Measurements from ENCODE around the gene NKAIN2.

The NKAIN2 gene

DNA sequence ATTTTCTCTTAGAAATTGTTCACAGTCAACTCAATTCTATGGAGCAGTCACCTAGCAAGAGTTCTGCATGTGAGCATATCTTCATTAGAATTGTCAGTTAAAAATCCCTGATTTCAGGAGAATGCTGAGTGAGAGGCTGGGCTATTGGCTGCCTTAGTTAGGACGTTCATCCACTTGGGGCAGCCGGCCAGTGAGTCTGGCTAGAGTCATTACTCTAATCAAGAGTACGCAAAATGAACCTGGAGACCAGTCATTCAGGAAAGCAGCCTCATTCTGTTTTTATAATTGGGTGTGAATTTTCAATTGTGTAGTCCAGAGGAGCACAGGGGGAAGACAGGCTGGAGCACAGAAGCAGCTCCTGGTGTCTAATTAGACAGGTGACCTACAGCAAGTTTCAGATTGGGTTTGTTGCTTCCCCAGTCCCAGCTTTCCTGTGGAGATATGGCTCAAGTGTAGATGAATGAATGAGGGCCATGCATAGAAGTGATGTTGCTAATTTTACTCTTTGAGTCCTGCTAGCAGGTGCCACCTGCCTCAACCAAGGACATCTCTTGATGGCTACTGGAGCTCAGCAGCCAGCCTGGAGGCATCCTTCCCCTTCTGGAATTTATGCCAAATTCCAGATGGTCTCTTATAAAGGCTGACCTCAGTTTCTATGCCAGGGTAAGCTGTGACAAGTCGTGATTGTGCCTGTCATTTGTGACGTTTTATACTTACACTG lies 265.7 kb downstream of the NKAIN2 start:
- H3K79me2 ChIP-seq (ENCODE audit: insufficient read depth, low read length) = no peaks in the 10 kb centered on the region
- H3K9me2 ChIP-seq (replicated peaks; ENCODE audit: insufficient read depth, low read length) = no peaks in the 10 kb centered on the region
- no peak overlapping the region for H3K4me3 ChIP-seq (ENCODE audit: insufficient read depth, low read length, poor library complexity, severe bottlenecking)
- no peak overlapping the region for H3K9ac ChIP-seq (ENCODE audit: low read length)
- no peaks in the 10 kb centered on the region for H3F3A ChIP-seq (ENCODE audit: insufficient read depth)
- no peak overlapping the region for H3K27ac ChIP-seq (ENCODE audit: low read depth, low read length)
- no peaks in the 10 kb centered on the region for H3K9me3 ChIP-seq (ENCODE audit: insufficient read depth, low read length)
- no peak overlapping the region for H2AFZ ChIP-seq (ENCODE audit: low read depth, low read length, severe bottlenecking)
- no peaks in the 10 kb centered on the region for H4K20me1 ChIP-seq (ENCODE audit: low read depth, low read length)
- TF ChIP-seq, protein P1, sequence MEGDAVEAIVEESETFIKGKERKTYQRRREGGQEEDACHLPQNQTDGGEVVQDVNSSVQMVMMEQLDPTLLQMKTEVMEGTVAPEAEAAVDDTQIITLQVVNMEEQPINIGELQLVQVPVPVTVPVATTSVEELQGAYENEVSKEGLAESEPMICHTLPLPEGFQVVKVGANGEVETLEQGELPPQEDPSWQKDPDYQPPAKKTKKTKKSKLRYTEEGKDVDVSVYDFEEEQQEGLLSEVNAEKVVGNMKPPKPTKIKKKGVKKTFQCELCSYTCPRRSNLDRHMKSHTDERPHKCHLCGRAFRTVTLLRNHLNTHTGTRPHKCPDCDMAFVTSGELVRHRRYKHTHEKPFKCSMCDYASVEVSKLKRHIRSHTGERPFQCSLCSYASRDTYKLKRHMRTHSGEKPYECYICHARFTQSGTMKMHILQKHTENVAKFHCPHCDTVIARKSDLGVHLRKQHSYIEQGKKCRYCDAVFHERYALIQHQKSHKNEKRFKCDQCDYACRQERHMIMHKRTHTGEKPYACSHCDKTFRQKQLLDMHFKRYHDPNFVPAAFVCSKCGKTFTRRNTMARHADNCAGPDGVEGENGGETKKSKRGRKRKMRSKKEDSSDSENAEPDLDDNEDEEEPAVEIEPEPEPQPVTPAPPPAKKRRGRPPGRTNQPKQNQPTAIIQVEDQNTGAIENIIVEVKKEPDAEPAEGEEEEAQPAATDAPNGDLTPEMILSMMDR (IDR thresholded peaks at IDR 0.05; ENCODE audit: insufficient read depth, low read length, poor library complexity, severe bottlenecking) = no peak
- TF ChIP-seq EZH2phosphoT487 (conservative IDR thresholded peaks at IDR 0.05; ENCODE audit: low read length) = no peak
- no peaks in the 10 kb centered on the region for H3K36me3 ChIP-seq (ENCODE audit: low read length)
- H3K27me3 ChIP-seq (ENCODE audit: low read length) = no peaks in the 10 kb centered on the region
- H3K4me2 ChIP-seq (ENCODE audit: low read depth, low read length, poor library complexity, severe bottlenecking) = no peak overlapping the region

DNA sequence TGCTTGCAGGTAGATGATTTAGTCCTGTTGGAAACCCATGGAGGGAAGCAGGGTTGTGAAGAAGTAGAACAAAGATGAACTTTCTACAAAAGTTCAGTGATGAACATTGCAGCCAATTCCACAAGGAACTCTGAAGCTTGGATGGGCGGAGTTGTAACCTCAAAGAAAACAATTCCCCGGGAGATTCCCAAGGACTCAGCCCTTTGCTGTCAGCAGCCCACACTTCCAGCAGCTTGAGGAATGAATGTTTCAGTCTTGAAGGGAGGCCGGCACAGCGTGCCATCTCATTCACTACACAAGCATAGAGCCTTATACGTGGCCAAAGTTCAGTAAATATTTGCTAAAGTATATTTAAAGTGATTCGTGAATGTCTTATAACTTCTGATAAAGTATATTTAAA lies 269.4 kb downstream of the NKAIN2 start:
- no peak overlapping the region for H3K4me3 ChIP-seq (ENCODE audit: insufficient read depth, low read length, poor library complexity, severe bottlenecking)
- no peak overlapping the region for H3K4me2 ChIP-seq (ENCODE audit: low read depth, low read length, poor library complexity, severe bottlenecking)
- no peak for TF ChIP-seq EZH2phosphoT487 (conservative IDR thresholded peaks at IDR 0.05; ENCODE audit: low read length)
- TF ChIP-seq, protein P1 (IDR thresholded peaks at IDR 0.05; ENCODE audit: insufficient read depth, low read length, poor library complexity, severe bottlenecking) = no peak
- H3K9me3 ChIP-seq (ENCODE audit: insufficient read depth, low read length) = no peaks in the 10 kb centered on the region
- no peaks in the 10 kb centered on the region for H3K79me2 ChIP-seq (ENCODE audit: insufficient read depth, low read length)
- no peaks in the 10 kb centered on the region for H4K20me1 ChIP-seq (ENCODE audit: low read depth, low read length)
- H3K9ac ChIP-seq (ENCODE audit: low read length) = no peak overlapping the region
- no peaks in the 10 kb centered on the region for H3K9me2 ChIP-seq (replicated peaks; ENCODE audit: insufficient read depth, low read length)
- no peak overlapping the region for H3K27ac ChIP-seq (ENCODE audit: low read depth, low read length)
- no peaks in the 10 kb centered on the region for H3K36me3 ChIP-seq (ENCODE audit: low read length)
- H3K27me3 ChIP-seq (ENCODE audit: low read length) = no peaks in the 10 kb centered on the region
- no peaks in the 10 kb centered on the region for H3F3A ChIP-seq (ENCODE audit: insufficient read depth)
- no peak overlapping the region for H2AFZ ChIP-seq (ENCODE audit: low read depth, low read length, severe bottlenecking)

DNA sequence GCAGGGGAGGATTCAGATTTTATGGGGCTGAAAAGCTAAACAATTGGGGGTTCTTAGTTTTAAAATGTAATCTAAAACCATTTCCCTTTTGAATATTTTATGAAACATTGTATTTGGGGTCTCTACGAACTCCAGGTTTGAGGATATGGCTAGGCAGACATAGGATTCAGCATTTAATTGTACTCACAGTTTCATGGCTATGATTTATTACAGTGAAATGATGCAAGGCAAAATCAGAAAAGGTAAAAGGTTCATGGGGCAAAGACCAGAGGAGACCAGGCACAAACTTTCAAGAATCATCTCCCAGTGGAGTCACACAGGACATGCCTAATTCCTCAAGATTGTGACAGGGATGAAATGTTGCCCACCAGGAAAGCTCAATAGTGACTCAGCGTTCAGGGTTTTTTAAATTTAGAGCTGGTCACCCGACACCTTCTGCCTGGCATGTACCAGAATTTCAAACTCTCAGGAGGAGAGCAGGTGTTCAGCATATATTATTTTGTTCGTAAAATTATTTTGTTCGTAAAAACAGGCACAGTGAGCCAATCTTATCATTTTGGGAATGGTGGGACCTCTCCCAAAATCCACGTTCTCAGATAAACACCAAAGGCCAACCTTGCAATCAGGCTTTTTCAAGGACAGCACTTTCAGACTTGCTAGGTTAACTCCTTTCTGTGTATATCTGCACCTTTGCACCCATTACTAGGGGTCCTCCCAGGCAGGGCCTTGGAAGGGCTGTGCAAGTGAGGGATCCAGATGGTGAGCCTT lies 270.3 kb downstream of the NKAIN2 start:
- no peak overlapping the region for H3K27ac ChIP-seq (ENCODE audit: low read depth, low read length)
- H3K79me2 ChIP-seq (ENCODE audit: insufficient read depth, low read length) = no peaks in the 10 kb centered on the region
- H2AFZ ChIP-seq (ENCODE audit: low read depth, low read length, severe bottlenecking) = no peak overlapping the region
- H3K9ac ChIP-seq (ENCODE audit: low read length) = no peak overlapping the region
- no peaks in the 10 kb centered on the region for H3K36me3 ChIP-seq (ENCODE audit: low read length)
- H3K27me3 ChIP-seq (ENCODE audit: low read length) = no peaks in the 10 kb centered on the region
- no peaks in the 10 kb centered on the region for H4K20me1 ChIP-seq (ENCODE audit: low read depth, low read length)
- H3F3A ChIP-seq (ENCODE audit: insufficient read depth) = no peaks in the 10 kb centered on the region
- H3K9me2 ChIP-seq (replicated peaks; ENCODE audit: insufficient read depth, low read length) = no peaks in the 10 kb centered on the region
- TF ChIP-seq, protein P1 (IDR thresholded peaks at IDR 0.05; ENCODE audit: insufficient read depth, low read length, poor library complexity, severe bottlenecking) = no peak
- no peak for TF ChIP-seq EZH2phosphoT487 (conservative IDR thresholded peaks at IDR 0.05; ENCODE audit: low read length)
- no peak overlapping the region for H3K4me3 ChIP-seq (ENCODE audit: insufficient read depth, low read length, poor library complexity, severe bottlenecking)
- no peaks in the 10 kb centered on the region for H3K9me3 ChIP-seq (ENCODE audit: insufficient read depth, low read length)
- H3K4me2 ChIP-seq (ENCODE audit: low read depth, low read length, poor library complexity, severe bottlenecking) = no peak overlapping the region
